HUDEP-2 (cell line): ENCODE measurements around the gene RACK1.

Experiments
- DNase-seq, 76 experiments: peaks; one replicate each; lab custom pipeline; 2025; ENCODE audit not compliant: unreplicated experiment in 76 of 76; lab: John Stamatoyannopoulos, UW

RACK1 gene

DNA sequence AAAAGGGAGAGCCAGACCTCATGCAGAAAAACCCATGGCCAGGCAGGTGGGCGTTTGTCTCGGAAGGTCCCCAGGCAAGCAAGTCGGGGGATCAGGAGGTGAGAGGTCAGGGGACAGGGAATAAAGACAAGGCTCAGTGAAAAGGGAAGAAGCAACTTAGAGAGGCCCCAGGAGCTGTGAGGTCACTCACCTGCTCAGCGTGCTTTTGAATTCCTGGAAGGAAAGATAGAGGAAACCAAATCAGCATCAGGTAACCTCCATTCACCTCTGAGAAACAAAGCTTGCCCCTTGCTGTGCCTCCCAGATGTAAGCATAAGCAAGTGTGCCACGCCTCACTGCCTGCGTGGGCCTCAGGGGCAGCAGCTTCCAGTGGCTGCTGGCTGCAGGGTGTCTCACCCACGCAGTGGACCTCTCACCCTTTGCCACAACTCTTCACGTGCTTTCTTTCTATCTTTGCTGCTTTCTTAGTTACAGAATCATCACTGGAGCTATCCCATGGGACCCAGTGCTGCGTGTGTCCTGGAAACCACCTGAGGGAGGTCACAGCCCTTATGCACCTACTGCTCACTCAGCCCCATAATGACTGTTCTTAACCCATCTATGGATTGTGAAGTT, 44.7 kb downstream of the RACK1 start:
- no peak for DNase-seq

DNA sequence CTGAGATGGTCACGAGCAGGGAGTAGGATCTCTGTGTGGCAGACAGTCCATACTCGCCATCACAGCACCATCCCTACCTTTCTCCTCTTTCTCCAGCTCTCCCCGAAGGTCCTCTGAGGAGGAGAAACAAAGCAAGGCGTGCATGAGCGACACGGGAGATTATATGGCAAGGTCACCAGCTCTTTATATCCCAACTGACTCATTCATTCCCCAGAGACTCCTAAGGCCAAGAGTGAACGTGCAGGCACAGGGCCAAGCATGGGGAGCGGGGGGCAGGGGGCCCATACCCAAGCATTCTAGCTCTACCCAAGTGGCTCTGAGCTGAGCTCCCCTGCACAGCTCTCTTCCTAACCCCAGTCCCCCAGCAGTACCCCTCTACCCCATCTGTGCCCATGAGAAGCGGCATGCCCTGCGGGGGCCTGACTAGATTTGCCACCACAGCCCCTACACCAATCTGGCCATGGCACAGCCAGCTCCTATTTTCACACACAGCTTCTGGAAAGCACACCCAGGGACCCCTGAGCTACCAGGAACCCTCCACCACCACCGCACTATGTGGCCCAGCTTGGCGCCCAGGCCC, 45.5 kb downstream of the RACK1 start:
- DNase-seq: no peak

DNA sequence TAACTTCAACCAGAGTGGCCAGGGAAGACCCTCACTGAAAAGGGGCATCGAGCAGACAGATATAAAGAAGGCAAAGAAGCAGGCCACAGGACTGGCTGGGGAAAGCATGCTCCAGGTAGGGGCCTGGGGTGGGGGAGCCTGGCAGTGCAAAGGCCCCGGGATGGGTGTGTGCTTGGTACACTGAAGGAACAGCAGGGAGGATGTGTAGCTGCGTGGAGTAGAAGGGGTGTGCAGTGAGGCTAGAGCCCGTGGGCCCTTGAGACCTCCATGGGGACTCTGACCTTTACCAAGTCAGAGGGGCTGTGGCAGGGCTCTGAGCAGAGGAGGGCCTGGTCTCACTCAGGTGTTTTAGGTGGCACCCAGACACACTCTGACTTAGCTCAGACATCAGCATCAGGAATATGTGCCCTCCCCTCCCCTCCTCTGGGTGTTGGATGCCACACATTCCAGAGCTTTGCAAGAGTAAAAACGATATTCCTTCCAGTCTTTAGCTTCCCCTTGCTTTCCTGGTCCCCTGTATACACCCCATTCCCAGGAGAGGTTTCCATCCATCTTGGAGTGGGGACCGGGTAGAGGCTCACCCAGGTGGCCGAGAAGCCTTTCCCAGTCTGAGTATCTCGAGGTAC, 46.3 kb downstream of the RACK1 start:
- no peak for DNase-seq

DNA sequence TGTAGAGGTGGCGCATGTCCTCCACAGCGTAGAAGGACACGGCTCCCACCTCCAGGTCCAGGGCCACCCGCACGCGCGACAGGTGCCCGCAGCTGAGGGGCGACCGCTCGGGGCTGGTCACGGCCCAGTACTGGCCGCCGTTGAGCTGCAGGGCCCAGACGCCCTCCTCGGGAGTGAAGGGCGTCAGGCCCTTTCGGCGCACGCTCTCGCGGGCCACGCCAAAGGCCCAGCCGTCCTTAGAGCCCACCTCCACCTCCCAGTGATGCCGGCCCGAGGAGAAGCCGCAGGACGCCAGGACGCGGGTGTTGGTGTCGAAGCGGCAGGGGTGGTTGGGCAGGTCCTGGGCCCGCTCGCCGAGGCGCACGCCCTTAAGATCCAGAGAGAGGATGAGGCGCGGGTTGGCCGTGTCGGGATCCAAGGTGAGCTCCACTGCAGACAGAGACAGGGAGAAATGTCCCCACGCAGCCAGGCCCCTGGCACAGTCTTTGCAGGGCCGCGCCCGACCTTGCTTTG, 48.4 kb downstream of the RACK1 start:
- no peak for DNase-seq

DNA sequence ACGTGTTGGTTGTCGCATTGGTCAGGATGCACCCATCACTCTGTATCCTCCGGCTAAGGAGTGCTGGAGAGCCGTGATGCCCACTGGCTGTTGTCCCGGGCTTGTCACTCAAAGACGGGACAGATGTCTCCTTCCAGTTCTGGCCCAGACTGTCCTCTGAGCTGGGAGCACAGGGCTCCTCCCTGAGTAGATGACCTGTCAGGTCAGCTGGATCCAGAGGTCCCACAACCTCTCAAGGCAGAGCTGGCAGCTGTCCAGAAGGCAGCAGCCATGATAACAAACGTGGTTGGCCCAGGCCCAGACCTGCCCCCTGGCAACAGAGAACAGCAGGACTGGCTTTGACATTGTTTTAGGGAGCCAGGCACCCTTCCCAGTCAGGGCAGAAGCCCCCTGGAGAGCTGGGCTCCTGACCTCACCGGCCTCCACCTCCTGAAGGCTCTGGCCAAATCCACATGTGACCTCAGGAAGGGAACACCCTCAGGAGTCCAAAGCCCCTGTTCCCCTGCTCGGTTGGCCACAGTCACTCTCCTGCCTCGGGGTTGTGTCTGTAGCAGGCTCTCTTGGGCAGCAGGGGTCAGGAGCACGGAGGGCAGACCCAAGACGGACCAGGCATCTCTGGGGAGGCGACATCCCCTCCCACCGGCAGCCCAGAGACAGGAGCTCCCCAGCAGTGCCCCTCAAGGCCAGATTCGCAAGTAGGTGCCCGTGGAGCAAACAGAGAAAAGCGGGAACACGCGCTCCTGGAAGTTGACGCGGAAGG, 49.0 kb downstream of the RACK1 start:
- no peak for DNase-seq

DNA sequence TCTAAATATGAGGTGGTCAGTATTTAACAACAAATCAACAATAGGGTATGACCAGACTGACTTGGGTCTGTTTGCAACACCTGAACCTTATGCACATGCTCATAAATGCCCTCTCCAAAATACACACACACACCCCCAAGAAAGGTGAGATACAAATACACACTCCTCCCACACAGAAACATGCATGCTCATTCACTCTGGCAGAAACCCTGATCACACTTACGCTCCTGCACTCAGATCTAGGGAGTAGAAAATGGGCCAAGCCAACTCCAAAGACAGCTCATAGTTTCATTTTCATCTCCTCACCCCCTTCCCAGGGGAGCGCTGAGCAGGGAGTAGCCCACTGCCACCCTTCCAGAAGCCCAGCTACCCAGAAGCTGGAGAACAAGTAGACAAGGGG, 50.0 kb downstream of the RACK1 start:
- no peak for DNase-seq

DNA sequence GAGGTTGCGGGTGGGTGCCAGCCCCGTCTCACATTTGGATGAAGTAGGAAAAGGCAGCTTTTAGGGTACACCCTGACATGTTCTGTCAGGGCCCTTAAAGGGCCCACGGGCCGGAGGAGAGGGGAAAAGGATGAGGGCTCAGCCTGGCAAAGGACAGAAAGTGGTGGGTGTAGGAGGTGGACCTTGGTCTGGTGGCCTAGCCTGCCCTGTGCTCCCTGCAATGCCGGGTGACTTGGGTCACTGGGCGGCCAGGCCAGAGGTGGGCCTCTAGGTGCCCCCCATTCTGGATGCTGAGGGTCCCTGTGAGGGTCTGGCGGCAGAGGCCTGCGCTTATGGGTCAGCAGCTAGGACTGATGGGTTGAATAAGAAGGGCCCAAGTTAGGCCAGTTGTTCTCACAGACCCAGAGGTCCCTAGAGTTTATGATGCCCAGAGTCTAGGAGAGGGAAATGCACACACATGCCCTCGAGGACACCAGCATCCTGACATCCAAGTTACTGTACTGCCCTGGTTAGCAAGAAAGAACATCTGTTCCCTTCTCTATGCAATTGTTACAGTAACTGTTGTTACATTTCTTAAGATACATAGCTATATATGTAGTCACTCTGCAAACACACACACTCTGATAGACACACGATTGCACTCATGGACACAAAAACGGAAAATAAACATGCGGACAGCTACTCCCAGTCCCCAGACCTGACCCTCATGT, 51.2 kb downstream of the RACK1 start:
- DNase-seq: no peak

DNA sequence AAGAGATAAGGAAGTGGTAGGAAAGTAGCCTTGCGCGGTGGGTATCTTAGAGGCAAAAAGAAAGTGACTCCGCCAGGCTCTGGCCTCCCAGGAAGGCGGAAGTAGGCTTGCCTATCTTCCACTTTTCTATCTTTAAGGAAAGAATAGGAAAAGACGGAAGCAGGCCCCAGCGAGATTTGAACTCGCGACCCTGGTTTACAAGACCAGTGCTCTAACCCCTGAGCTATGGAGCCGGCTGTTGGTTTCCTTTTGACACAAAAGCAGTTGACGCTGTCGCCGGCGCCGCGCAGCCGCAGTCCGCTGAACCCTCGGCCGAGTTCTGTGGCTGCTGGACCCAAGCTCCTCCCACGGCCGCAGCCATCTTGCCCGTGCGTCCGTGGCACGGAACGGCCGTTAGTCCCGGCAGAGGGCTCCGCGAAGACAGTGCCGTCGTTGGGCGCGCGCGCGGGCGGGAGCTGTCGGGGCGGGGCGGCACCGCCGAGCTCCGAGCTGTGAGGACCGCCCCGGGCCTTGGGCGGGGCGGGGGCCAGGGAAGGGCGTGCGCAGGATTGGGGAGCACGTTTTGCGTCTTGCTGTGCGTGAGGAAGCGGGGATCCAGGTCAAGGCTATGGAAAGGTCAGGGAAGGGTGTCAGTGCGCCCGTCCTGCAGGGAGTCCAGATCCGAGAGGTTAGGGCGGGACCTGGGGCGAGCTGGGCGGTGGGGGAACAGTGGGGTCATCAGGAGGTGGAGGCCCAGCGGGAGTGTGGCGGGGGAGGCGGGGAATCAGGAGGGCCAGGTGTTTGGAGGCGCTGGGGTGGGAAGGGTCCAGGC, 52.0 kb downstream of the RACK1 start:
- no peak for DNase-seq

DNA sequence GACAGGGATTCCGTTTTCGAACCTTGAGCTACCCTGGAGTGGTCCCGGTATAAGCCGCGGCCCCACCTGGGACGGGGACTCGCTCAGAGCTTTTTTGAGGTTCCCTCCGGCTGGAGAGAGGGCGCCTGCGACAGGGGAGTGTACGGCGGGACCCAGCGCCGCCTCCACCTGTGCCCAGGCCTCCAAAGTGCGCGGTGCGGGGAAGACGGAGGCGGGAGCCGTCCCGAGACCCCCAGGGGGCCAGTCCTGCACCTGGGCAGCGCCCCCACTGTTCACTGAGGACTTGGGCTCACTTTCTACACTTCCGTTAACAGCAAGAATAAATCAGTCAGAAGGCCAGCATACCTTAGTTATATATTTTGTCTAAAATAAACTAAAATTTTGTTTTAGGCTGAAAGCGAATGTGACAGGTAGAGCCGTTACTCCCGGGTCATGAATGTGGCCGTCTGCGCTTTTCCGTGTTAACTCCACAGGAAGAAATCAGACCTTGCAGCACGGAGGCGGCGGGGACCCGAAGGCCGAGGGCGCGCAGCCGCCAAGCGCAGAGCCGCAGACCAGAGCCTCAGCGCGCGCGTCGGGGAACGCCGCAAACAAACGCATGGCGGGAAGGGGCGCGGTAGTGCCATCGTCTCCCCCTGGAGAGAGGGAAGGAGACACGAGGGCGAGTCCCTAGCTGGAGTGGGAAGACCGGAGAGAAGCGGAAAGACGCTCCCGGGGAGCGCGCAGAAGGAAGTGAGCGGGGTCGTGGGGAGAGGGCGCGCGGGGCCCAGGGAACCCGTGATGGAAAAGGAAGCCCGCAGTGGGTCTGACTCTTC, 52.8 kb downstream of the RACK1 start:
- DNase-seq: no peak

DNA sequence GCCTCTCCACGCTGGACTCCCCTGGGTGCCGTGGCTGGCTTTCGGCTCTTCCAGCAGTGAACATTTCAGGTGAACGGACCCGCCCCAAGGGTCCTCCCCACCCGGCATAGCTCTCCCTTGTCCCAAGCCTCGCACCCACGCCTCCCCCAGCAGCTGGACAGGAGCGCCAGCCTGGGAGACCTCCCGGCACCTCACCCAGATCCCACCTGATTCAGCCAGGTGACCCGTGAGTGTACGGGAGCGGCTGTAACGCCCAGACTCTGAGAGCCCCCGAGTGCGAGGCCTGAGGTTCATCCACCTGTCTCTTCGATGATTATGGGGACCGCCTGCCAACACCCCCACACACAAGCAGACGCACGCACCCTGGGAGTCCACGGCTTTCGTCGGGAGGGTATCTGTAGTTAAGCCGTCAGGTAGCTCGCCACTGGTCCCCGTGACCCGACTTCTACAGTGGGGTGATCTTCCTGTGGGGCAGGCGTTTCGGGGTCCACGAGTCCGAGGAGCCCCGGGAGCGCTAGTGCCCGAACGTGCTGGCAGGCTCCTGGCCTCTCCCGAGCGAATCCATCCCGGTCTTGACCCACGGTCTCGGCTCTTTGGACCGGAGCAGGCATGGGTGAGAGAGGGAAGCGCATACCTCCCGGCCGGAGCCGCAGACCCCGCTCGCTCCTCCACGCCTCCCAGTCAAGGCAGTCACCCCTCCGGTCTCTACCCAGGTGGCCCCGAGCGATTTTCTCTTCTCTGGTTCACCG, 53.6 kb downstream of the RACK1 start:
- DNase-seq: no peak

DNA sequence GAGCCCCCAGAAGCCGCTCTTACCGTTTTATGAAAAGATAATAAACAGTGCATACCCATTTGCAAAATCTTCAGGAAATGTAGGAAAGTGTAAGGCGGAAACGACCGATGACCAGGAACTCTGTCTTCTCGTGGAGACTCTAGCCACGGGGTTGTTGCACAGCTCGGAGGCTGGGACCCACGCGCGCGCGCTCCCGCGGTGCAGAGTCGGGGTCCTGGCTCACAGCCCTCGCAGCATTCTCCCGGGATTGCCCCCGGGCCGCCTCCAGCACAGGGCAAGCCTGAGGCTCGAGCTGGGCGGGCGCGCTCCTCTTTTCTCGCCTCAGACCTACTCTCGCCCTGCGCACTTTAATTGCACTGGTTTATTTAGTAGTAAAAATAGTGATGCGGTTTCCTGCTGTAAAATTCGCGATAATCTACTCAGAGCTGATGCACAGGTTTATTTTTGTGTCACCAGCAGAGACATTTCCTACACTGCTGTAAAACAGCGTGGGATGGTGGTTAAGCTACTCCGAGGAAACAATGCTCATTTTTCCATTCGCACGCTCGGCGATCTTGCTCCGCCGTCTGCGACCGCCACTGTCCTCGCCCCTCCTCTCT, 54.2 kb downstream of the RACK1 start:
- DNase-seq: no peak

DNA sequence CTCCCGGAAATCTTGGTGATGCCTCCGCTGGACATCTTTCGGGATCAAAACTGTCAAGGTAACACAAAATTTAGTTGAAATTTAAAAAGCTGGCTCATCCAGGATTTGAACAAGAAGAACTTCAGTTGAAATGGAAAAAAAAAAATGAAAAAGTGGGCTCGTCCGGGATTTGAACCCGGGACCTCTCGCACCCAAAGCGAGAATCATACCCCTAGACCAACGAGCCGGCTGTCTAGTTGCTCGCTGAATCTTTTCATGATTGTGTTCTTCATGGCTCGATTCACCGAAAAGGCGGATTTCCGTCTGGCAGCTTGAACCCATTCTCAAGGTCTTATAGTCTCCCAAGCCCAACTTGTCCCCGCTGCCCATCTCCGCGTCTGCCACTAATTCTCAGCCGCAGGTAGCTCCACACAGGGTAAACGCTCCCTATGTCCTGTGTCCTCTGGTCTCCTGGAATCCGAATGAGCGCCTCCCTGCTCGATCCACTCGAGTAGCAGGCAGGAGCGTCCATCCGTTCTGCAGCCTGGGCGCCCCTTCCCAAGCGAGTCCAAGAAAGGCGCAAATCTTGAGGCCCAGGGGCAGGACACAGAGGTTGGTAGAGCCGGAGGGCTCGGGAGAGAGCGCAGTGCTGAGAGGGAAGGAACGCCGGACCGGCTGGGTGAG, 54.9 kb downstream of the RACK1 start:
- no peak for DNase-seq

DNA sequence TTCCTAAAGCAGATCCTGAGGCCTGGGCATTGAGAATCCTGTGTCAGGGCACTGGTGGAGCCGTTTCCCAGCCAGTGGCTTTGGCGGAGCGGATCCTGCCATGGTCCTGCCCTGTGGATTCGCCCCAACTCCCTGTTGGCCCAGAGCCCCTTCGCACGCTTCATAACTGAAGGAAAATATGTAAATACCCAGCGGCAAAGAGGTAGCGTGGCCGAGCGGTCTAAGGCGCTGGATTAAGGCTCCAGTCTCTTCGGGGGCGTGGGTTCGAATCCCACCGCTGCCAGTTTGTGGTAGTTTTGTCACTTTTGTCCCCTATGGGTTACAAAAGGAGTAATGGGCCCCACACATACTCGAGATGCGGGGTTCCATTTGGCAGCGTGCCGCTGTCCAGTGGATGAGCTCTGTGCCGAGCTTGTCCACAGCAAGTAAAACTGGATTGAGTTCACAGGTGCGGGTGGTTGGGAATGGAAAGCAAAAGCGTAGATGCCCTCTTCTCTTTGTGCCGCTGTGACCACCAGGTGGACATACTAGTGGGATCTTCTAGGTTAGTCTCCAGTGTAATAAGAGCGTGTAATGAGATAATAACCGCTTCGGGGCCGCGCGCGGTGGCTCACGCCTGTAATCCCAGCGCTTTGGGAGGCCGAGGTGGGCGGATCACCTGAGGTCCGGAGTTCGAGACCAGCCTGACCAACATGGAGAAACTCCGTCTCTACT, 56.0 kb downstream of the RACK1 start:
- no peak for DNase-seq

DNA sequence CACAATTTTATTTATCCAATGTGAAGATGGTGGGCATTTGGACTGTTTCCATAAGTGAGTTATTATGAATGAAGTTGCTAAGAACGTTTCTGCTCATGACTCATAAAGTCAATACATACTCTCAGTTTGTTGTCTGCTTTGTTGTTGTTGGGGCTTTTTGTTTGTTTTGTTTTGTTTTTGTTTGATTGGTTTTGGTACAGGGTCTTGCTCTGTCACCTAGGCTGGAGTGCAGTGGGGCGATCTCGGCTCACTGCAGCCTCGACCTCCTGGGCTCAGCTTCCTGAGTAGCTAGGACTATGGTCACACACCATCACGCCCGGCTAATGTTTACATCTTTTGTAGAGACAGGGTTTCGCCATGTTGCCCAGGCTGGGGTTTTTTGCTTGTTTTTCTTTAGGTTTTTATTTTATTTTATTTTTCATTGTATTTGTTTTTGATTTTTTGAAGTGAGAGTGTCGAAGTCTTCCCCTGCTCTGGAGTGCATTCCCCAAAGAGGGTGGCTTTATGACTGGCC, 56.7 kb downstream of the RACK1 start:
- DNase-seq: no peak
